ENCODE measurements around the gene ZNF496. TPM values are rescaled to one million over a fixed set of nuclear protein-coding genes. Genes with fewer than 3 reads are reported as not detected.

ZNF496 gene
- total RNA-seq, 1 experiment from 2014 or later: 66.5 TPM

GRCh38 chr1:247270003-247270402 is 61.7 kb downstream of the ZNF496 start:
- Histone ChIP-seq H2AFZ (ENCODE audit: low read length) (no peak overlapping the region), H3K27me3 (ENCODE audit: insufficient read depth, low read length) (no peaks in the 10 kb centered on the region), H4K20me1 (ENCODE audit: control insufficient read depth, insufficient read depth, insufficient read length) (no peaks in the 10 kb centered on the region), H4K91ac (ENCODE audit: insufficient read length, low read depth, low read length) (no peak overlapping the region), H2AK5ac (ENCODE audit: insufficient read length, low read length) (no peak overlapping the region), H3K79me1 (ENCODE audit: insufficient read depth, low read depth, low read length, poor library complexity, severe bottlenecking) (no peaks in the 10 kb centered on the region), H2BK120ac (ENCODE audit: low read depth, low read length, poor library complexity, severe bottlenecking) (no peak overlapping the region), H3K4ac (ENCODE audit: low read depth, low read length) (no peak overlapping the region), H3T11ph (ENCODE audit: low read length) (no peak overlapping the region), H3K18ac (ENCODE audit: insufficient read length, low read depth, low read length) (no peak overlapping the region), H4K5ac (ENCODE audit: insufficient read length, low read depth, low read length) (no peak overlapping the region), H3K23me2 (ENCODE audit: insufficient read length, low read depth, low read length, poor library complexity, severe bottlenecking) (no peaks in the 10 kb centered on the region), H3K23ac (ENCODE audit: insufficient read length, low read depth, low read length) (no peak overlapping the region), H3K56ac (ENCODE audit: insufficient read length, low read depth, low read length) (no peak overlapping the region), H2BK15ac (ENCODE audit: low read depth, low read length) (no peak overlapping the region), H3K9ac (ENCODE audit: extremely low read depth, insufficient read length, low read length) (no peak overlapping the region), H3K27ac (ENCODE audit: insufficient read length, low read depth, low read length) (no peak overlapping the region), H3K4me2 (ENCODE audit: insufficient read depth, insufficient read length, low read length) (no peak overlapping the region), H3K9me3 (ENCODE audit: control insufficient read depth, low read depth, low read length) (peaks cover 7% of the 10 kb centered on the region), H4K8ac (replicated peaks; ENCODE audit: insufficient read length, low read depth, low read length) (no peak overlapping the region), H2BK5ac (ENCODE audit: insufficient read length, low read length) (no peak overlapping the region), H2BK20ac (ENCODE audit: low read depth, low read length, poor library complexity, severe bottlenecking) (no peak overlapping the region), H3K14ac (ENCODE audit: insufficient read depth, low read length) (no peak overlapping the region), H3K4me1 (ENCODE audit: insufficient read depth, low read length) (no peaks in the 10 kb centered on the region; the same call in 1 of the 2 replicates), H2BK12ac (ENCODE audit: insufficient read length, low read depth, low read length) (no peak overlapping the region), H3K79me2 (ENCODE audit: insufficient read depth, low read length) (no peaks in the 10 kb centered on the region)
- no CpG with 5 or more reads among the region's 1 CpG for WGBS (ENCODE audit: extremely low coverage, insufficient read length, low lambda C conversion rate)
- peaks cover 4% of the 10 kb centered on the region in 2 experiments; a peak in 2 of 4 replicates for H3K4me1 Mint-ChIP-seq
- peaks cover 8 to 16% (median 11%) of the 10 kb centered on the region in 3 experiments for H3K36me3 Mint-ChIP-seq (ENCODE audit: insufficient read depth in 1 of 3, low read depth in 3 of 3)
- no peak overlapping the region for H3K27ac Mint-ChIP-seq
- no peak for DNase-seq
- TF ChIP-seq CTCF (conservative IDR thresholded peaks at IDR 0.05): no peak
- H3K27me3 Mint-ChIP-seq (ENCODE audit: low read depth): peaks cover 2% of the 10 kb centered on the region
- no peak overlapping the region for H3K4me3 Mint-ChIP-seq
- H3K9me3 Mint-ChIP-seq: peaks cover 21 to 25% of the 10 kb centered on the region in 2 experiments

All from H9 (cell line).